H9 (cell line): ENCODE results near the gene MED10. TPM values are rescaled to one million over a fixed set of nuclear protein-coding genes. Genes with fewer than 3 reads are reported as not detected.

Experiments used
- DNase-seq: peaks from one replicate; pipeline ENCODE4 v3.0.0-alpha.2; 2017
- H2AFZ ChIP-seq: one replicate; pipeline ENCODE4 v1.6.1; 2013; ENCODE audit warnings: mild to moderate bottlenecking, low read length, control low read depth, moderate library complexity
- H2AK5ac ChIP-seq: 2 replicates; pipeline ENCODE4 v1.6.1; 2013; ENCODE audit warnings: low read length, control low read depth, mixed read lengths; ENCODE audit not compliant: insufficient read length
- H2BK120ac ChIP-seq: one replicate; pipeline ENCODE4 v1.6.1; 2013; ENCODE audit warnings: low read depth, mild to moderate bottlenecking, low read length, control low read depth, inconsistent platforms; ENCODE audit not compliant: poor library complexity, severe bottlenecking
- H2BK12ac ChIP-seq: 2 replicates; pipeline ENCODE4 v1.6.1; 2013; ENCODE audit warnings: low read length, control low read depth, mixed read lengths, low read depth; ENCODE audit not compliant: insufficient read length
- H2BK15ac ChIP-seq: 2 replicates; pipeline ENCODE4 v1.6.1; 2013; ENCODE audit warnings: low read depth, low read length, control low read depth
- H2BK20ac ChIP-seq: one replicate; pipeline ENCODE4 v1.6.1; 2013; ENCODE audit warnings: low read depth, mild to moderate bottlenecking, low read length, control low read depth, inconsistent platforms; ENCODE audit not compliant: poor library complexity, severe bottlenecking
- H2BK5ac ChIP-seq: 2 replicates; pipeline ENCODE4 v1.6.1; 2013; ENCODE audit warnings: low read length, control low read depth, mixed read lengths; ENCODE audit not compliant: insufficient read length
- H3K14ac ChIP-seq: 2 replicates; pipeline ENCODE4 v1.6.1; 2013; ENCODE audit warnings: low read length, control low read depth; ENCODE audit not compliant: insufficient read depth
- H3K18ac ChIP-seq: 2 replicates; pipeline ENCODE4 v1.6.1; 2013; ENCODE audit warnings: low read depth, mild to moderate bottlenecking, mixed read lengths, low read length, control low read depth; ENCODE audit not compliant: insufficient read length
- H3K23ac ChIP-seq: 2 replicates; pipeline ENCODE4 v1.6.1; 2013; ENCODE audit warnings: low read length, control low read depth, mixed read lengths, low read depth; ENCODE audit not compliant: insufficient read length
- H3K23me2 ChIP-seq: 2 replicates; pipeline ENCODE4 v1.6.1; 2013; ENCODE audit warnings: low read depth, mild to moderate bottlenecking, mixed read lengths, low read length, control low read depth; ENCODE audit not compliant: insufficient read length, poor library complexity, severe bottlenecking
- H3K27ac ChIP-seq: 2 replicates; pipeline ENCODE4 v1.5.1; 2013; ENCODE audit warnings: low read length, control low read depth, mixed read lengths, low read depth; ENCODE audit not compliant: insufficient read length
- H3K27me3 ChIP-seq: 2 replicates; pipeline ENCODE4 v1.6.1; 2013; ENCODE audit warnings: low read length, control low read depth, inconsistent platforms; ENCODE audit not compliant: insufficient read depth
- H3K4ac ChIP-seq: 2 replicates; pipeline ENCODE4 v1.6.1; 2013; ENCODE audit warnings: low read depth, mild to moderate bottlenecking, control low read depth, inconsistent platforms, low read length, moderate library complexity
- H3K4me1 ChIP-seq: 2 replicates; pipeline ENCODE4 v1.6.1; 2013; ENCODE audit warnings: low read length, control low read depth, inconsistent platforms; ENCODE audit not compliant: insufficient read depth
- H3K4me2 ChIP-seq: 2 replicates; pipeline ENCODE4 v1.6.1; 2013; ENCODE audit warnings: low read length, control low read depth, mixed read lengths; ENCODE audit not compliant: insufficient read length, insufficient read depth
- H3K56ac ChIP-seq: 2 replicates; pipeline ENCODE4 v1.6.1; 2013; ENCODE audit warnings: low read depth, mild to moderate bottlenecking, mixed read lengths, low read length, control low read depth; ENCODE audit not compliant: insufficient read length
- H3K79me1 ChIP-seq: 2 replicates; pipeline ENCODE4 v1.6.1; 2013; ENCODE audit warnings: low read depth, mild to moderate bottlenecking, moderate library complexity, low read length, control low read depth, inconsistent platforms; ENCODE audit not compliant: insufficient read depth, poor library complexity, severe bottlenecking
- H3K79me2 ChIP-seq: 2 replicates; pipeline ENCODE4 v1.6.1; 2013; ENCODE audit warnings: low read length, control low read depth, inconsistent platforms; ENCODE audit not compliant: insufficient read depth
- H3K9ac ChIP-seq: 2 replicates; pipeline ENCODE4 v1.6.1; 2013; ENCODE audit warnings: low read length, control low read depth, mixed read lengths; ENCODE audit not compliant: insufficient read length; ENCODE audit errors: extremely low read depth
- H3K9me3 ChIP-seq: one replicate; pipeline ENCODE4 v1.6.1; 2013; ENCODE audit warnings: low read depth, low read length, inconsistent platforms; ENCODE audit not compliant: control insufficient read depth
- H3T11ph ChIP-seq: one replicate; pipeline ENCODE4 v1.6.1; 2013; ENCODE audit warnings: mild to moderate bottlenecking, low read length, control low read depth, inconsistent platforms
- H4K20me1 ChIP-seq: one replicate; pipeline ENCODE4 v1.6.1; 2013; ENCODE audit not compliant: control insufficient read depth, insufficient read length, insufficient read depth
- H4K5ac ChIP-seq: 2 replicates; pipeline ENCODE4 v1.6.1; 2013; ENCODE audit warnings: low read depth, mild to moderate bottlenecking, mixed read lengths, low read length, control low read depth; ENCODE audit not compliant: insufficient read length
- H4K8ac ChIP-seq: replicated peaks from 2 replicates; pipeline ENCODE4 v1.6.1; 2013; ENCODE audit warnings: low read length, control low read depth, mixed read lengths, low read depth; ENCODE audit not compliant: insufficient read length
- H4K91ac ChIP-seq: 2 replicates; pipeline ENCODE4 v1.6.1; 2013; ENCODE audit warnings: low read depth, mild to moderate bottlenecking, moderate library complexity, mixed read lengths, low read length, control low read depth; ENCODE audit not compliant: insufficient read length
- H3K27ac Mint-ChIP-seq, 3 experiments: 2 replicates in 2 of 3; 3 replicates in 1 of 3; pipeline ENCODE4 v1.8.0; 2020 to 2021; ENCODE audit warnings: mixed read lengths in 3 of 3, mild to moderate bottlenecking in 1 of 3, moderate library complexity in 1 of 3
- H3K27me3 Mint-ChIP-seq: 2 replicates; pipeline ENCODE4 v1.8.0; 2021; ENCODE audit warnings: low read depth, mild to moderate bottlenecking, moderate library complexity, mixed read lengths
- H3K36me3 Mint-ChIP-seq, 3 experiments: 2 replicates in 2 of 3; 3 replicates in 1 of 3; pipeline ENCODE4 v1.8.0; 2020 to 2021; ENCODE audit warnings: low read depth in 3 of 3, mixed read lengths in 3 of 3; ENCODE audit not compliant: insufficient read depth in 1 of 3
- H3K4me1 Mint-ChIP-seq, 2 experiments: 2 replicates each; pipeline ENCODE4 v1.8.0; 2020; ENCODE audit warnings: mixed read lengths in 2 of 2
- H3K4me3 Mint-ChIP-seq, 2 experiments: 2 replicates in 1 of 2; 3 replicates in 1 of 2; pipeline ENCODE4 v1.8.0; 2020 to 2021; ENCODE audit warnings: mild to moderate bottlenecking in 2 of 2, mixed read lengths in 2 of 2, moderate library complexity in 1 of 2
- H3K9me3 Mint-ChIP-seq, 2 experiments: 2 replicates in 1 of 2; 3 replicates in 1 of 2; pipeline ENCODE4 v1.8.0; 2020; ENCODE audit warnings: mild to moderate bottlenecking in 2 of 2, mixed read lengths in 2 of 2, moderate library complexity in 1 of 2
- WGBS: extraction: QIAGEN DNeasy Blood & Tissue Kit; methylation state at CpG from one replicate; pipeline ENCODE4 v1.1.7; 2013; ENCODE audit warnings: missing lambda C conversion rate, low lambda C conversion rate, mixed read lengths; ENCODE audit not compliant: insufficient read length; ENCODE audit errors: extremely low coverage; 5-methylcytosine and 5-hydroxymethylcytosine counted together
- long read RNA-seq: library from polyadenylated mRNA; unstranded; transcript quantifications from one replicate; pipeline ENCODE4 v2.0.0, GENCODE V29; 2020
- total RNA-seq: library from RNA; stranded (reverse); gene quantifications from 2 replicates; pipeline ENCODE4 v1.2.1, GENCODE V29; 2021
- TF ChIP-seq, protein P1 (sequence below): fragments of 200-600 bp; sonication (generic); conservative IDR thresholded peaks from 3 replicates; pipeline ENCODE4 v1.8.0; 2021; ENCODE audit warnings: antibody characterized with exemption, mild to moderate bottlenecking

MED10 gene
- 34.6 and 35.3 TPM in 2 replicates for total RNA-seq
- long read RNA-seq, transcript MED10-201 (4 exons, 1,141 nt), result major isoform, 105 of 123 reads
- long read RNA-seq, partial matches to known transcripts, result 2 of 123 reads
- long read RNA-seq, other reads (novel, unspliced or antisense), result 15 of 123 reads

DNA sequence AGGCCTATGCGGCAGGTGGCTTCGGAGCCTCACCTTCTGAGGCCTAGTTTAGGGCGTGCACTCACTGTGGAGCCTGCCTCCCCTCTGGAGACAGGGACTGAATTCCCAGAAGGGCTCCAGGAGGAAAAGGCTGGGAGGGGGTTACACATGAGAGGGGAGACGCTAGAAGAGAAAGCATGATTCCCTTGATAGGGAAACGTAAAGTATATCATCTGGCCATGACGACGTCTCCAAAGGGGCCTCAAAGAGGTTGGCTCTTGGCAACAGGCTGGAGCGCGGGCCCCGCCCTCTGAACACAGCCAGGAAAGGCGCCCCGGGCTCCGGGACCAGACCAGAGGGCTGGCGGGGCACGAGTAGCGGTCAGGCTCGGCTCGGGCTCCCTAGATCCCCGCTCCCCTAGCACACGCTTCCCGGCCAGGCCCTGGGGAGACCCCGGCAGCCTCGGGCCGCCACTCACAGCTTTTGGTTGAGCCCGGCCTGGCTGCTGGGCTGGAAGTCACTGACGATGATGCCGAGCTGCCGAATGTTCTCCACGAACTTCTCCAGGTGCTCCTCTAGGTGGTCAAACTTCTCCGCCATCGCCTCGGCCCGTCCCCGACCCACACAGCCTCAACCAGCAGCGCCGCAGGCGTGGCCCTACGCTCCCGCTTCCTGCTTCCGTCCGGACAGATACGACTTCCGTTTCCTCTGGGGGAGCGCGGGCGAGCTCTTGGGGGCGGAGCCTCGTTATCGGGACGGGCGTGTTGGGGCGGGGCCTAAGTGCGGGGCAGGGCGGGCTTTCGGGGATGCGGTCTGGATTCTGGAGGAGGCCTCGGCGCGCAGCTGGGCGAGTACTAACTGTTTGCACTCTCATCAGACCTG is at the start of gene MED10:
Gene MED10 (minus strand): TSS at position 643 of the 861 bp plus-strand sequence. CDS start 64 bp downstream, at position 579.
- Histone ChIP-seq H2BK20ac (no peak within 1 kb of the TSS), H3K23me2 (peaks cover 13% of the 10 kb centered on the region), H2BK12ac (no peak within 1 kb of the TSS), H2BK120ac (no peak within 1 kb of the TSS), H3K14ac (peak within 1 kb of the TSS; percentile 54), H3K18ac (peak within 1 kb of the TSS; percentile 77), H3K9ac (peak within 1 kb of the TSS; percentile 62), H4K20me1 (no peaks in the 10 kb centered on the region), H3K56ac (no peak within 1 kb of the TSS), H3K4me1 (no peaks in the 10 kb centered on the region), H4K8ac (no peak within 1 kb of the TSS), H3K23ac (no peak within 1 kb of the TSS), H3K9me3 (no peaks in the 10 kb centered on the region), H3K27ac (no peak within 1 kb of the TSS), H2BK5ac (no peak within 1 kb of the TSS), H3K27me3 (no peaks in the 10 kb centered on the region), H3K79me2 (peaks cover 11% of the 10 kb centered on the region; the same call in 1 of the 2 replicates), H2AFZ (peak within 1 kb of the TSS; percentile 11), H3K79me1 (peaks cover 11% of the 10 kb centered on the region), H4K91ac (no peak within 1 kb of the TSS), H3K4ac (no peak within 1 kb of the TSS), H2BK15ac (no peak within 1 kb of the TSS), H2AK5ac (no peak within 1 kb of the TSS), H3K4me2 (peak within 1 kb of the TSS; percentile 94), H4K5ac (no peak within 1 kb of the TSS), H3T11ph (no peak within 1 kb of the TSS)
- WGBS, result no CpG with 5 or more reads among the region's 60 CpGs
- H3K36me3 Mint-ChIP-seq, result peaks cover 23 to 38% (median 34%) of the 10 kb centered on the region in 3 experiments; a peak in 6 of 7 replicates
- DNase-seq, result peak; percentile 96
- H3K4me1 Mint-ChIP-seq, result peaks cover 14 to 17% of the 10 kb centered on the region in 2 experiments
- no peaks in the 10 kb centered on the region for H3K27me3 Mint-ChIP-seq
- TF ChIP-seq, protein P1, sequence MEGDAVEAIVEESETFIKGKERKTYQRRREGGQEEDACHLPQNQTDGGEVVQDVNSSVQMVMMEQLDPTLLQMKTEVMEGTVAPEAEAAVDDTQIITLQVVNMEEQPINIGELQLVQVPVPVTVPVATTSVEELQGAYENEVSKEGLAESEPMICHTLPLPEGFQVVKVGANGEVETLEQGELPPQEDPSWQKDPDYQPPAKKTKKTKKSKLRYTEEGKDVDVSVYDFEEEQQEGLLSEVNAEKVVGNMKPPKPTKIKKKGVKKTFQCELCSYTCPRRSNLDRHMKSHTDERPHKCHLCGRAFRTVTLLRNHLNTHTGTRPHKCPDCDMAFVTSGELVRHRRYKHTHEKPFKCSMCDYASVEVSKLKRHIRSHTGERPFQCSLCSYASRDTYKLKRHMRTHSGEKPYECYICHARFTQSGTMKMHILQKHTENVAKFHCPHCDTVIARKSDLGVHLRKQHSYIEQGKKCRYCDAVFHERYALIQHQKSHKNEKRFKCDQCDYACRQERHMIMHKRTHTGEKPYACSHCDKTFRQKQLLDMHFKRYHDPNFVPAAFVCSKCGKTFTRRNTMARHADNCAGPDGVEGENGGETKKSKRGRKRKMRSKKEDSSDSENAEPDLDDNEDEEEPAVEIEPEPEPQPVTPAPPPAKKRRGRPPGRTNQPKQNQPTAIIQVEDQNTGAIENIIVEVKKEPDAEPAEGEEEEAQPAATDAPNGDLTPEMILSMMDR, result no peak
- no peaks in the 10 kb centered on the region for H3K9me3 Mint-ChIP-seq
- H3K4me3 Mint-ChIP-seq, result peak within 1 kb of the TSS; percentile 94 to 98
- peak within 1 kb of the TSS; percentile 81 to 91 (median 84) for H3K27ac Mint-ChIP-seq
